Measurements from ENCODE around the gene MEI4.

GRCh38 chr6:77853401-77853800 lies 200.6 kb downstream of the MEI4 start:
- TF ChIP-seq CTCF (IDR thresholded peaks at IDR 0.05): no peak
- no peak for TF ChIP-seq POLR2A (IDR thresholded peaks at IDR 0.05)
